Measurements from ENCODE around the gene THBD. TPM values are rescaled to one million over a fixed set of nuclear protein-coding genes. Genes with fewer than 3 reads are reported as not detected.

The THBD gene
- total RNA-seq, 1 donor from 2014 or later: 13.8 TPM

GRCh38 chr20:23084282-23084844 lies 34.9 kb upstream of the THBD start:
- Histone ChIP-seq H3K27ac (replicated peaks) (peak overlapping the region; percentile 97), H3K9me3 (replicated peaks) (no peaks in the 10 kb centered on the region), H3K4me3 (peak overlapping the region; percentile 66), H3K27me3 (ENCODE audit: low read depth) (peaks cover 13% of the 10 kb centered on the region), H3K4me1 (peaks cover 66% of the 10 kb centered on the region), H3K36me3 (no peaks in the 10 kb centered on the region)
- TF ChIP-seq CTCF (IDR thresholded peaks at IDR 0.05; ENCODE audit: borderline replicate concordance): no peak
- intact Hi-C loops (cut with micrococcal nuclease): no loop called here
- DNase-seq: no peak

DNA sequence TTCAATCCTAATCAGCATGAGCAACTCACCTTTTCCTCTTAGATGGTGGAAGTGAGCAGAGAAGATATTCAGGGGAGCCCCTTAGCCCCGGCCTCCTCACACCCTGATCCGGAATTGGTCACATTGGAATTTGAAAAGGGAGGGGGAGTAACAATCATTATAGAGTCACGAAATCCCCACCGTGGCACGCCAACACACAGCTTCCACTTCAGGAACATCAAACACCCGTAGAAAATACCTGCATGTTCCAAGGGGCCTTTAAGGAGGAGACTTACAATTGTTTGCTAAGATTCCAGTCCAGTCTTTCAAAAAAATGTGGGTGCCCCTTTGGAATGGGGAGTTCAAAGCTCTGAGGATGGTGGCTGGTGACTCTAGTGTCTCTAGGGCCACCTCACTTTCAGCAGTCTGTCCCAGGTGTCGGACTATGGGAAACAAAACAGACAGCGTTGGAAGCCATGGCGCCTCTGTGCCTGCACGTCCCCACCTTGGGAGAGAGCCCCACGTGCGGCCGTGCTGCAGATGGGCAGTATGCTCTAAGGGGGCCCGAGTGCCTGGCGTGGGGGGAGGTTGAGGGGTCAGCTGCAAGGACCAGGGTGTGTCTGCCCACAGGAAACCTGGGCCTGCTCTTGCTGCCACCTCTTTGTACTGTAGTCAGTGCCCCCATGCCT lies 34.2 kb upstream of the THBD start:
- H3K4me3 ChIP-seq: peak overlapping the region; percentile 66

DNA sequence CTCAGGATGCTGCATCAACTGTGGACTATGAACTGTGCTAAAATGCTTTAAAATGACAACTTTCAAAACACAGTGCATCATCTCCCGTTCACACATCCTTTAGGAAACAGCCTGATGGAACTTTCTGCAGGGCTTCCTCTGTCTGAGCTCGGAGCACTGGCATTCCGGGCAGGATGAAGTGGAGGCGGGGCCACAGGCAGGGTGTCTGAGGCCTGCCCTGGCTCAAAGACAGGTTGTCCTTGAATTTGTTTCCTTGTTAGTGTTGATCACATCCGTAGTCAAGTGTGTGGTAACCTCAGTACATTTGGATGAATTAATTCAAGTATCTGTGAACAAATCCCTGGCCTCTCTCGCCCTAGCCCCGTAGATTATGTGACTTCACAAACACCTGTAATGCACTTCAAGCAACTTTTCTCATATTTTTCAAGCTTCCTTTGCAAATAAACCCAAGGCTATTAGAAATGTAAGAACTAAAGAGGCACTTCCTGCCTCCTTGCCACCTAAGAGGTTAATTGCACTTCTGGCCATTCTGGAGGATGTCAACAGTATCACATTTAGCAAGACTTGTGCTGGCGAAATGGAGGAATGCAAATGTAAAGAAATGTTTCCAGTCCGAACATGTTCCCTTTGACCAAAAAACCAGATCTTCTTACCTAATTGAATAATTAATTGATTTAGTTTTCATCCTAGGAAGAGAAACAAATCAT lies 33.5 kb upstream of the THBD start:
- H3K27ac ChIP-seq (replicated peaks): peak overlapping the region; percentile 97
- peaks cover 78% of the 10 kb centered on the region for H3K4me1 ChIP-seq
- intact Hi-C loops (cut with micrococcal nuclease): no loop called here
- H3K9me3 ChIP-seq (replicated peaks): no peaks in the 10 kb centered on the region
- DNase-seq: no peak
- peaks cover 13% of the 10 kb centered on the region for H3K27me3 ChIP-seq (ENCODE audit: low read depth)
- H3K4me3 ChIP-seq: peak overlapping the region; percentile 66
- no peak for TF ChIP-seq CTCF (IDR thresholded peaks at IDR 0.05; ENCODE audit: borderline replicate concordance)
- no peaks in the 10 kb centered on the region for H3K36me3 ChIP-seq

More for the DNA sequence above, 34.2 kb upstream of the THBD start:
- Histone ChIP-seq H3K27me3 (ENCODE audit: low read depth) (peaks cover 13% of the 10 kb centered on the region), H3K27ac (replicated peaks) (peak overlapping the region; percentile 97), H3K36me3 (no peaks in the 10 kb centered on the region), H3K4me1 (peaks cover 73% of the 10 kb centered on the region), H3K9me3 (replicated peaks) (no peaks in the 10 kb centered on the region)
- DNase-seq: no peak
- intact Hi-C loops (cut with micrococcal nuclease): no loop called here
- no peak for TF ChIP-seq CTCF (IDR thresholded peaks at IDR 0.05; ENCODE audit: borderline replicate concordance)

- H3K4me1 ChIP-seq: peaks cover 73% of the 10 kb centered on the region
- H3K27me3 ChIP-seq (ENCODE audit: low read depth): peaks cover 9% of the 10 kb centered on the region
- TF ChIP-seq CTCF (IDR thresholded peaks at IDR 0.05; ENCODE audit: borderline replicate concordance): no peak
- intact Hi-C loops (cut with micrococcal nuclease): no loop called here
- no peaks in the 10 kb centered on the region for H3K36me3 ChIP-seq
- H3K27ac ChIP-seq (replicated peaks): peak overlapping the region; percentile 97
- peak overlapping the region; percentile 66 for H3K4me3 ChIP-seq
- no peak for DNase-seq
- no peaks in the 10 kb centered on the region for H3K9me3 ChIP-seq (replicated peaks)
Observed at GRCh38 chr20:23081263-23081819, 31.9 kb upstream of the THBD start.

DNA sequence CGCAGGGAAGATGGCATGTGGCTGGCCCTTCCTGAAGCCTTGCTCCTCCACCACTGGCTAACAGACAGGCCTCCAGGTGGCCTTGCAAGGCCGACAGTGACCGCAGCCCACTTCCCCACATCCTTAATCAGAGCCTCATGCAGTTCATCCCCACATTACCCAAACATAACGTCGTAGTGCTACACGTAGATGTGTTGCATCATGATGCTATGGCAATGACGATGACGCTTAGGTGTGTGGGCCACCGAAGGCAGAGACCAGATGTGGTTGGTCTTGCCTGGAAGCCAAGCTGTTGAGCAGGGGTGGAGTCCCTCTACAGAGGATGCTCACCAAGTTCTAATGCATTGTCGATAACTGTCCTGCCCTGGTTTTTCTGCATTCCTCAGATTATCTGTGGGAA lies 31.0 kb upstream of the THBD start:
- Histone ChIP-seq H3K4me3 (peak overlapping the region; percentile 66), H3K27me3 (ENCODE audit: low read depth) (peaks cover 3% of the 10 kb centered on the region), H3K9me3 (replicated peaks) (no peaks in the 10 kb centered on the region), H3K4me1 (peaks cover 65% of the 10 kb centered on the region), H3K27ac (replicated peaks) (peak overlapping the region; percentile 97), H3K36me3 (no peaks in the 10 kb centered on the region)
- no peak for DNase-seq
- intact Hi-C loops (cut with micrococcal nuclease): no loop called here
- no peak for TF ChIP-seq CTCF (IDR thresholded peaks at IDR 0.05; ENCODE audit: borderline replicate concordance)
